Heart left ventricle (tissue), 13 donors: Measurements from ENCODE around the gene PHLPP1.

Experiments
- CTCF ChIP-seq, 12 donors: fragments of 200-600 bp; sonication (generic) in 4 of 12; IDR thresholded peaks; one replicate each; pipeline versions ENCODE4 v1.5.0 to v1.8.0; 2018 to 2022; ENCODE audit warnings: antibody characterized with exemption in 12 of 12, mild to moderate bottlenecking in 5 of 12
- POLR2A ChIP-seq, 2 donors: fragments of 450-650 bp; IDR thresholded peaks; one replicate each; pipeline ENCODE4 v1.6.1; 2017; ENCODE audit warnings: antibody characterized with exemption in 2 of 2, mild to moderate bottlenecking in 2 of 2, moderate library complexity in 2 of 2
- donor health status: ischemic (EF 13 %, LVEDD 7.1; RV severe dilation, severe dysfunction).
- donor health status: DM: no; HTN: yes; CAD: no.
- donor health status: DM: no; HTN: no; CAD: no.
- donor health status: ischemic (EF 25% LVEDD 6.9; RV normal size, moderate dysfunction).
- donor health status: ischemic (EF 25% LVEDD 5.7; RV mildly dilated, moderate dysfunction).
- donor health status: ischemic (EF 35%, LVEDD 5.7; RV mildly dilated, moderate dysfunction).
- donor health status: nonischemic (EF 11% LVEDD 7.7; RV severe dilation, severe dysfunction).
- donor health status: DM: yes; HTN: yes; CAD: no.
- donor health status: PGD.
- donor health status: ischemic (EF 29% LVEDD 5.4; RV normal size, mild dysfunction).
- donor health status: nonischemic (EF 23%, LVEDD 6.1; RV moderate dilation, normal function).

GRCh38 chr18:62769216-62769615 is 53.9 kb downstream of the PHLPP1 start:
- TF ChIP-seq CTCF (IDR thresholded peaks at IDR 0.05) (no peak), POLR2A (IDR thresholded peaks at IDR 0.05) (no peak)
